Skeletal muscle satellite cell (primary cell): ENCODE results near the gene CEP295NL. TPM values are rescaled to one million over a fixed set of nuclear protein-coding genes. Genes with fewer than 3 reads are reported as not detected.
"Not testable (repeated sequence)": the region's sequence is repeated elsewhere in the genome, so short reads cannot be mapped to it uniquely, and the experiment has no call there.

Source experiments
- H3K27me3 ChIP-seq: 2 replicates; pipeline ENCODE4 v1.7.0; 2013; ENCODE audit warnings: low read length; ENCODE audit not compliant: control insufficient read depth, insufficient read depth
- H3K36me3 ChIP-seq: 2 replicates; pipeline ENCODE4 v1.7.0; 2013; ENCODE audit warnings: mild to moderate bottlenecking, control low read depth, low read length; ENCODE audit not compliant: insufficient read depth
- H3K4me1 ChIP-seq: 2 replicates; pipeline ENCODE4 v1.7.0; 2013; ENCODE audit warnings: low read length; ENCODE audit not compliant: control insufficient read depth, insufficient read depth
- H3K4me2 ChIP-seq: 2 replicates; pipeline ENCODE4 v1.7.0; 2013; ENCODE audit warnings: mild to moderate bottlenecking, low read length
- H3K4me3 ChIP-seq: 2 replicates; pipeline ENCODE4 v1.7.0; 2013; ENCODE audit warnings: low read length
- H3K9ac ChIP-seq: 2 replicates; pipeline ENCODE4 v1.7.0; 2013; ENCODE audit warnings: mild to moderate bottlenecking, low read depth, low read length, moderate library complexity
- H3K9me3 ChIP-seq: replicated peaks from 2 replicates; pipeline ENCODE4 v1.7.0; 2013; ENCODE audit warnings: mild to moderate bottlenecking, control low read depth, low read length
- total RNA-seq: library from RNA; depleted of rRNA; stranded (reverse); fragments of >200 nt; gene quantifications from 2 replicates; pipeline ENCODE4 v1.2.3, GENCODE V29; 2012; rRNA removed

CEP295NL gene, protein sequence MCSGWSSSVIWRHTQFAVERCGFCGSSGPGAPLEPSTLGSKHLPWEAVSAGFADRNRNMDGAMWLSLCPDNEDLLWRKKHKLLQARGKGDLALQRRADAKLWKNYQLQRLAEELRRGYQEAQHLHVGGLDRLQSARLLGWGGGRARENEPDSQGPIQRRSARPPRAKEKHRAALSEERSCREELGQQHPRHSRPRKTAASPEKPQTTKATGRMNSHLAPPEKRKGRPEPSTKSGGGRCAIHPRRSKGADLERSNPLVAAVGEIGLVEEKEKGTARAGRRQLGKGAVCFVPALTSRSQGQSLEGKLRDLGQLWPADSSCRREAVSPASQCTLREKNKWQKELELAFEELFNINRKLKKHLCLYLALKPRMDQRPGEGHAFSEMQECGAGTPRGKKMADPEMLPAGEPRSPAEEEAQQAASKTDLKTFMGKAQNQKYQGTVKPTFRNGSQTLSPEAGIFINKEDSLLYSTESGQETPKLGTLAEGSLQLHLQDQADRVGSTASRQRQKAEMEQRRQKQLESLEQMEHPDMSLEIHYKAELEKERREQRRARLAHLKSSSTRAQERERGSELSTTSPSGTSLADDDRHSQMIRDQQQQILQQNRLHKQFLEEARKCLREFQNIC
- 1.0 and 1.5 TPM in 2 replicates for total RNA-seq

DNA sequence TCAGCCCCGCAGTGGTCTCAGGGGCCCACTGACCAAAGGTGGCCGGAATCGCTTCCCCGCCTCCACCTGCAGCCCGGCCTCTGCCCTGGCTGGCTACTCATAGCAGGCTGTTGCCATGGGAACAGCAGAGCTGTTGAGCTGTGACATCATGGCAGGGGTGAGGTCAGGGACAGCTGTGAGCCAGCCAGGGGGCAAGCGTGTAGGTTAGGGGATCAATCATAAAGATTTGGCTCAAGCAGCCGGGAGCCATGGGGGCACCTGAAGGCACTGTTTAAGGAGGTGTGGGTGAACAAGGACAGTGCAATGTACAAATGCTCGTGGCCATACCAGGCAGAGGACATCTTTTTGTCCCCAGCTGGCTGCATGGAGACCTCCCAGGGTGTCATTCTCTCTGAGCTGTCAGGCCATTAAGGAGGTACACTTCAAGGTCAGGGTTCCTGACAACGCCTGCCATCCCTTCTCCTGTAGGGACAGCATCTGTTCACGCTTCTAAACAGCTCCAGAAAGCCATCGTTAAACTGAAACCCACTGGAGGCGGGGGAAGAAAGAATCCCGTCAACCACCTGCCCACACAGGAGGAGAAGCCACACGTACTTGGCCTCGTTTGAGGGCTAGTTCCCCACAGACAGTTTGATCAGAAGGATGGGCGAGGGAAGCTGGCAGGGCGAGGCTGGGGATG is at the start of gene CEP295NL:
CEP295NL (minus strand) TSS at position 101 of the 679 bp plus-strand sequence. CDS start 1,373 bp downstream, outside the sequence.
- H3K9ac ChIP-seq = no peak within 1 kb of the TSS
- peaks cover 32% of the 10 kb centered on the region for H3K36me3 ChIP-seq
- no peaks in the 10 kb centered on the region for H3K27me3 ChIP-seq
- H3K9me3 ChIP-seq = no peaks in the 10 kb centered on the region
- H3K4me1 ChIP-seq = peaks cover 21% of the 10 kb centered on the region
- no peak within 1 kb of the TSS for H3K4me3 ChIP-seq
- H3K4me2 ChIP-seq = no peak within 1 kb of the TSS

DNA sequence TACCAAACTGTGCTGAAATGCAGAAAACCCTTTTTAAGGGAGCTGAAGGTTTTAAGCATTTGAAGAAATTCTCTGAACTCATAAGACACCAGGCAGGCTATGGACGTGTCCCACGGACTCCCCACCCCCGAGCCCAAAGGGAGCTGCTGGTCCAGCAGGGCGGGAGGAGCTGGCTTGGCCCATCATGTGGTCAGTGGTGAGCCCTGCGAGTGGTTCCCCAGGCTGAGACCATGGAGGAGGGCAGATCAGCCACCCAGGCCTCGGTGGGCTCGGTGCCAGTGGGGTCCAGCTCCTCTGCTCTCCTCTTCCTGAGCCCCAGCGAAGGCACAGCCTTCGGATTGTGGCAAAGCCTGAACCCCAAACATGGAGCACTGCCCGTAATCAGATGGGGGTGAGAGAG is 49.7 kb upstream of the CEP295NL start:
- H3K36me3 ChIP-seq = no peaks in the 10 kb centered on the region
- H3K27me3 ChIP-seq = peaks cover 6% of the 10 kb centered on the region
- no peak overlapping the region for H3K4me2 ChIP-seq
- H3K4me3 ChIP-seq = no peak overlapping the region
- H3K9me3 ChIP-seq = peaks cover 17% of the 10 kb centered on the region
- H3K9ac ChIP-seq = no peak overlapping the region
- H3K4me1 ChIP-seq = no peaks in the 10 kb centered on the region

DNA sequence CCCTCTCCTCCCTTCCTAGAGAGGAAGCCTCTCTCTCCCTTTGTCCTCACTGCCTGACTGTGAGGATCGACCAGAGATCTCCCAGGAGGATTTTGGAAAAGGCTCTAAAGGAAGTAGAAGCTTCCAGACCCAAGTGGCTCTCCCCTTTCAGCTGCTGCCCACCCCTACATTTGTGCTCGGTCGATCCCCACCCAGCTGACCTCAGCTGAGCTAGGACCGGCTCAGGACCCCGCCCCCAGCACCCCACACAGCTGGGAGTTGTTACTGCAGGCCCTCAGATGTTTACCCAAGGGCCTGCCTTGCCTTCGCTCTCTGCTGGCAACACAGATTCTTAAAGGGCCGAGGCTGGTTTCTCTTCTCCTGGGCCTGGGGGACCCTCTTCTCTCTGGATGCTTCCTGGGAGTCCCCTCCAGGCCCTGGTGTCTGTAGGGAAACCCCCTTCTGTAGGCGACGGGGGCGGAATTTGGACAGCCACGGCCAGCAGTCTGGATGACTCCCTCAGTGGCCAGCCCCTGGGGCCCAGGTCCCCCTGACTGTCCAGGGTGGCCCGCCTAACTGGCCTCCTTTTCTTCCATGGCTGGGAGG is 49.1 kb upstream of the CEP295NL start:
- no peak overlapping the region for H3K4me3 ChIP-seq
- H3K9ac ChIP-seq = no peak overlapping the region
- peaks cover 17% of the 10 kb centered on the region for H3K9me3 ChIP-seq
- no peak overlapping the region for H3K4me2 ChIP-seq
- peaks cover 6% of the 10 kb centered on the region for H3K27me3 ChIP-seq
- no peaks in the 10 kb centered on the region for H3K36me3 ChIP-seq
- no peaks in the 10 kb centered on the region for H3K4me1 ChIP-seq

DNA sequence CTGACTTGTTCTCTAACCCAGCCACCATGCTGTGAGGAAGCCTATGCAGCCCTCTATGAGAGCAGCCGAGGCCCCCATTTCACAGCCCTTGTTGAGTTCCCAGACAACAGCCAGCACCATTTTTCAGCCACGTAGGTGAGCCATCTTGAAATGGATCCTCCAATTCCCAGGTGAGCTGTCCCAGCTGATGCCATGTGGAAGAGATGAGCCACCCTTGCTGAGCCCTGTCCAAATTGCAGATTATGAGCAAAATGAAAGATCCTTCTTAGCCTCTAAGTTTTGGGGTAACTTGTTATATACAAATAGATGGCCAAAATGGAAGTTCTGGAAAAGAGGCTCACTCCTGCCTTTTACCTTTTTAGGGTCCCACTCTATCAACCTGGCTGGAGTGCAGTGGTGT is 47.9 kb upstream of the CEP295NL start:
- Histone ChIP-seq H3K4me1 (no peaks in the 10 kb centered on the region), H3K36me3 (no peaks in the 10 kb centered on the region), H3K4me3 (no peak overlapping the region), H3K27me3 (peaks cover 6% of the 10 kb centered on the region), H3K9me3 (peaks cover 17% of the 10 kb centered on the region), H3K4me2 (no peak overlapping the region), H3K9ac (no peak overlapping the region)

DNA sequence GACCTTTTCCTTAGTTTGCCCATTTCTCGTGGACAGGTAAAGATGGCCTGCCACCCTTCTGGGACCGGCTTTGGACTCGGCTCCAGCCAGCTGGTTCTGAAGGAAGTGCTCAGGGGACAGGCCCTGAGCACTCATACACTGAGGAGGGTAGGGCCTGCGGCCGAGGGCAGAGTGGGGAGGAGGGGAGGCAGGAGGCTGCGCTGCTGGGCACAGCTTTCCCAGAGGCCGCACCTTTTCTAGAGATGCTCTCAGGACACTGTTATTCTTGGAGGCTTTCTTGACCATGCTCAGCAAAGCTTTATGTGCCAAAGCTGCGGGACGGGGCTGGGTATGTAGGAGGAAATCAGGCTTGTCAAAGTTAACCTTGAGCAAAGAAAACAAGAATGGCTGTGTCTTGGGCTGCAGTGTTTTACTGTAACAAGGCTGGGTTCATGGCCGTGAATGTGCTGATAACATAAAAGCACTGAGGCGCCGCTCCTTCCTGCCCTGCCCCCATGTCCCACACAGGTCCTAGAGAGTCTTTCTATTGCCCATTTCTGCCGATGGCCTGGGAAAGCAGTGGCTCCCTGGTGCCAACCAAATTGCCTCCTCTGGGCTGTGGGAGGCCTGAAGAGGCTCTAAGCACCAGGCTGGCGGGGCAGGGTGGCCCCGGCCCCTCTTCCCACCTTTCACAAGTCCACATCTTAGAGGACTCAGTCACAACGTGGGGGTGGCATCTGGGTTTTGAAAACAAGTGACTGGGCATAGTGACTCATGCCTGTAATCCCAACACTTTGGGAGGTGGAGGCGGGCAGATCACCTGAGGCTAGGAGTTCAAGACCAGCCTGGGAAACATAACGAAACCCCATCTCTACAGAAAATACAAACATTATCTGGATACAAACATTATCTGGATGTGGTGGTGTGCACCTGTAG is 44.5 kb upstream of the CEP295NL start:
- H3K27me3 ChIP-seq = peaks cover 17% of the 10 kb centered on the region
- H3K4me1 ChIP-seq = no peaks in the 10 kb centered on the region
- no peak overlapping the region for H3K4me2 ChIP-seq
- no peak overlapping the region for H3K9ac ChIP-seq
- no peaks in the 10 kb centered on the region for H3K36me3 ChIP-seq
- H3K9me3 ChIP-seq = peaks cover 17% of the 10 kb centered on the region
- no peak overlapping the region for H3K4me3 ChIP-seq

DNA sequence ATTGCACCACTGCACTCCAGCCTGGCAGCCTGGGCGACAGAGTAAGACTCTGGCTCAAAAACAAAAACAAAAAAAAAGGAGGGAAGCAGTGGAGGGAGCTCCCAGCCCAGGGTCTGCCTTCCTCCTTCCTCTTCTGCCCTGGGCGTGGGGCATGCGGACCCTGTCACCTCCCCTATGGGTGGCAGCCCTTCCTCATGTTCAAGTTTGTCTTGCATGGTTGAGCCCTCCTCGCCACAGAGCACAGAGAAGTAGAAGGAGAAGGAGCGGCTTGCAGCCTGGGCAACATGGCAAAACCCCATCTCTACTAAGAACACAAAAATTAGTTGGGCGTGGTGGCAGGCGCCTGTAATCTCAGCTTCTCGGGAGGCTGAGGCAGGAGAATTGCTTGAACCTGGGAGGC is 43.6 kb upstream of the CEP295NL start:
- Histone ChIP-seq H3K4me3 (no peak overlapping the region), H3K4me2 (no peak overlapping the region), H3K4me1 (no peaks in the 10 kb centered on the region), H3K9me3 (peaks cover 17% of the 10 kb centered on the region), H3K9ac (no peak overlapping the region), H3K36me3 (no peaks in the 10 kb centered on the region), H3K27me3 (peaks cover 17% of the 10 kb centered on the region)

DNA sequence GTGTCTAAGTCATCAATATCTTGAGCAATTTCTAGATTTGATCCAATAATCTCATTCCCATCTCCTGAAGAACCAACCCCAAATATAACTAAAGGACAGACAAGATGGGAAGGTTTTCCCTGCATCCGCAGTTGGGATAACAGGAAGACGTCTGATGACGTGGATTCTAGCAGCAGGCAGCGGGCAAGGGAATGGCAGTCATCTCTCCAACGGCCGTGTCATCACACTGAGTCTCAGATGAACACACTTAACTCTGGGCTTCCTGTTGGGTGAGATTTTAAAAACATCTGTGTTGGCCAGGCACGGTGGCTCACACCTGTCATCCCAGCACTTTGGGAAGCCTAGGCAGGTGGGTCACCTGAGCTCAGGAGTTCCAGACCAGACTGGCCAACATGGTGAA is 43.1 kb upstream of the CEP295NL start:
- Histone ChIP-seq H3K9ac (no peak overlapping the region), H3K4me2 (no peak overlapping the region), H3K27me3 (peaks cover 17% of the 10 kb centered on the region)

DNA sequence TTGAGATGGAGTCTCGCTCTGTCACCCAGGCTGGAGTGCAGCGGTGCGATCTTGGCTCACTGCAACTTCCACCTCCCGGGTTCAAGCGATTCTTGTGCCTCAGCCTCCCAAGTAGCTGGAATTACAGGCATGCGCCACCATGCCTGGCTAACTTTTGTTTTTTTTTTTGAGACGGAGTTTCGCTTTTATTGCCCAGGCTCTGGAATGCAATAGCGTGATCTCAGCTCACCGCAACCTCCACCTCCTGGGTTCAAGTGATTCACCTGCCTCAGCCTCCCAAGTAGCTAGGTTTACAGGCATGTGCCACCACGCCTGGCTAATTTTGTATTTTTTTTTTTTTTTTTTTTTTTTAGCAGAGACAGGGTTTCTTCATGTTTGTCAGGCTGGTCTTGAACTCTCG is 42.5 kb upstream of the CEP295NL start:
- H3K36me3 ChIP-seq, H3K4me1 ChIP-seq, H3K9ac ChIP-seq, H3K4me3 ChIP-seq, H3K9me3 ChIP-seq, H3K4me2 ChIP-seq: not testable (repeated sequence)
- peaks cover 17% of the 10 kb centered on the region for H3K27me3 ChIP-seq

More for the DNA sequence above, 43.1 kb upstream of the CEP295NL start:
- Histone ChIP-seq H3K9me3 (peaks cover 12% of the 10 kb centered on the region), H3K4me1 (no peaks in the 10 kb centered on the region), H3K36me3 (no peaks in the 10 kb centered on the region), H3K4me3 (no peak overlapping the region)

DNA sequence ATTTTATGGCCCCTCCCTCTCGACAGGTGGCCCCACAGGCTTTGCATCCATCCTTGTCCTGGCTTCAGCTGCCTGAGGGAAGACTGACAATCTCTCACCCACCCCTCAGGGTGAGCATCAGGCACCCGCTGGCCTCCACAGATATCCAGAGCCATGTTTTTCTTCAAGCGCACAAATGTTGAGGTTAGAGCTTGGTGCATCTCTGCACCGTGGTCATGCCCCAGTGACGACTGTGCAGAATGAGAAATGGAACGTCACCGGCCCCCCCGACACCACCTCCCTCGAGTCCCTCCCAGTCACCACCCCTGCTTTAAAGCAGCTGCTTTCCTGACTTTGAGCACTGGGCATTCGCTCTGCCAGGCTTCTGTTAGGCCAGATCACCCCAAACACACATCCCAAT is 42.0 kb upstream of the CEP295NL start:
- Histone ChIP-seq H3K4me1 (peaks cover 10% of the 10 kb centered on the region), H3K4me3 (no peak overlapping the region), H3K27me3 (peaks cover 17% of the 10 kb centered on the region), H3K9me3 (peaks cover under 1% of the 10 kb centered on the region), H3K36me3 (no peaks in the 10 kb centered on the region), H3K4me2 (no peak overlapping the region), H3K9ac (no peak overlapping the region)

DNA sequence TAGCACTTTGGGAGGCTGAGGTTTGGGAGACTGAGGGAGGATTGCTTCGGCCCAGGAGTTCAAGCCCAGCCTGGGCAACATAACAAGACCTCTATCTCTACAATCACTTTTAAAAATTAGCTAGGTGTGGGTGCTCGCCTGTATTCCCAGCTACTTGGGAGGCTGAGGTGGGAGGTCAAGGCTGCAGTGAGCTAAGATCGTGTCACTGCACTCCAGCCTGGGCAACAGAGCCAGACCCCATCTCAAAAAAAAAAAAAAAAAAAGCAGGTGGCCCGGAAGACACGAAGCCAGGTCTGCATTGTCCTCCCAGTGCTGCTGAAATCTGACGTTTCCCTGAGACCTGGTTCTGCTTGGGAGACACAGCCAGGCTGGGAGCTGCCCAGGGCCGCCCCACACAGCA is 41.0 kb upstream of the CEP295NL start:
- no peaks in the 10 kb centered on the region for H3K9me3 ChIP-seq
- peaks cover 19% of the 10 kb centered on the region for H3K4me1 ChIP-seq
- H3K4me2 ChIP-seq = no peak overlapping the region
- H3K9ac ChIP-seq = no peak overlapping the region
- no peak overlapping the region for H3K4me3 ChIP-seq
- H3K27me3 ChIP-seq = peaks cover 17% of the 10 kb centered on the region
- H3K36me3 ChIP-seq = no peaks in the 10 kb centered on the region
